K562 (cell line): ENCODE data around the gene CPNE2. TPM values are rescaled to one million over a fixed set of nuclear protein-coding genes. Genes with fewer than 3 reads are reported as not detected.
A peak's percentile ranks its signal among the peaks of the same experiment; 100 is the strongest.

Experiments
- ARHGAP35 ChIP-seq: fragments of 450-650 bp; IDR thresholded peaks from 2 replicates; pipeline ENCODE4 v1.6.1; 2018; ENCODE audit not compliant: partially characterized antibody
- CCAR2 ChIP-seq: fragments of 200-400 bp; formaldehyde crosslinking; IDR thresholded peaks from 2 replicates; pipeline ENCODE4 v1.6.1; 2017; ENCODE audit warnings: mild to moderate bottlenecking, low read depth, low read length
- CREM ChIP-seq: IDR thresholded peaks from 2 replicates; pipeline ENCODE4 v1.6.1; 2014; ENCODE audit warnings: antibody characterized with exemption, low read depth
- DNMT1 ChIP-seq: fragments of 450-650 bp; IDR thresholded peaks from 2 replicates; pipeline ENCODE4 v1.6.1; 2016; ENCODE audit warnings: antibody characterized with exemption, mild to moderate bottlenecking
- FOS ChIP-seq: IDR thresholded peaks from 3 replicates; pipeline ENCODE4 v1.6.1; 2011; ENCODE audit not compliant: insufficient read length; ENCODE audit errors: extremely low read depth
- IRF1 ChIP-seq: sonication (generic); formaldehyde crosslinking; IDR thresholded peaks from 2 replicates; pipeline ENCODE4 v1.8.0; 2022; ENCODE audit warnings: missing genetic modification reagents, mild to moderate bottlenecking, borderline replicate concordance
- KAT2B ChIP-seq: IDR thresholded peaks from one replicate; pipeline ENCODE4 v1.6.1; 2012; ENCODE audit warnings: low read depth, mild to moderate bottlenecking, control low read depth, inconsistent platforms, low read length, moderate library complexity
- KDM4B ChIP-seq, 2 experiments: fragments of 450-650 bp in 1 of 2; sonication (generic) in 1 of 2; IDR thresholded peaks; 2 replicates each; pipeline ENCODE4 v1.6.1; 2016 to 2017; ENCODE audit warnings: borderline replicate concordance in 2 of 2, antibody characterized with exemption in 1 of 2, low read depth in 1 of 2, mild to moderate bottlenecking in 1 of 2
- KLF13 ChIP-seq: fragments of 450-650 bp; IDR thresholded peaks from 2 replicates; pipeline ENCODE4 v1.6.1; 2016; ENCODE audit warnings: missing genetic modification characterization, low read depth, mild to moderate bottlenecking, missing compliant biosample characterization, moderate library complexity, borderline replicate concordance
- LARP7 ChIP-seq: fragments of 450-650 bp; IDR thresholded peaks from 2 replicates; pipeline ENCODE4 v1.6.1; 2016
- MLLT1 ChIP-seq, 2 experiments: fragments of 450-650 bp; IDR thresholded peaks; 2 replicates each; pipeline ENCODE4 v1.6.1; 2016
- MTA1 ChIP-seq: fragments of 450-650 bp; IDR thresholded peaks from 2 replicates; pipeline ENCODE4 v1.6.1; 2017; ENCODE audit warnings: borderline replicate concordance
- NFYB ChIP-seq: IDR thresholded peaks from 2 replicates; pipeline ENCODE4 v1.6.1; 2011; ENCODE audit warnings: mild to moderate bottlenecking, moderate library complexity; ENCODE audit not compliant: insufficient read length; ENCODE audit errors: extremely low read depth
- PCBP2 ChIP-seq: fragments of 200-400 bp; formaldehyde crosslinking; IDR thresholded peaks from 2 replicates; pipeline ENCODE4 v1.6.1; 2018; ENCODE audit warnings: low read length, low read depth, mild to moderate bottlenecking, moderate library complexity; ENCODE audit not compliant: poor library complexity, severe bottlenecking
- PHB2 ChIP-seq: fragments of 450-650 bp; IDR thresholded peaks from 2 replicates; pipeline ENCODE4 v1.6.1; 2017; ENCODE audit warnings: low read depth
- RFX5 ChIP-seq: IDR thresholded peaks from 2 replicates; pipeline ENCODE4 v1.6.1; 2011; ENCODE audit warnings: low read depth, mild to moderate bottlenecking, improper control_type of control experiment, low read length
- SMAD3 ChIP-seq: fragments of 450-650 bp; formaldehyde crosslinking; conservative IDR thresholded peaks from 2 replicates; pipeline ENCODE4 v1.4.0; 2020; ENCODE audit warnings: mild to moderate bottlenecking
- TBP ChIP-seq: optimal IDR thresholded peaks from 2 replicates; pipeline ENCODE3; 2011; ENCODE audit warnings: low read depth, low read length, improper control_type of control experiment
- VEZF1 ChIP-seq: fragments of 200-800 bp; sonication (Bioruptor generic); IDR thresholded peaks from 2 replicates; pipeline ENCODE4 v1.6.1; 2017; ENCODE audit warnings: missing genetic modification characterization, missing compliant biosample characterization
- ZNF23 ChIP-seq: fragments of 250-450 bp; sonication (Bioruptor Pico); IDR thresholded peaks from 2 replicates; pipeline ENCODE4 v1.4.0; 2020; ENCODE audit warnings: mild to moderate bottlenecking
- ZNF316 ChIP-seq: fragments of 450-650 bp; IDR thresholded peaks from 2 replicates; pipeline ENCODE4 v1.6.1; 2016
- ZNF445 ChIP-seq: fragments of 250-450 bp; sonication (Bioruptor Pico); IDR thresholded peaks from 2 replicates; pipeline ENCODE4 v1.4.0; 2020; ENCODE audit warnings: low read depth, mild to moderate bottlenecking, moderate library complexity
- polyA plus RNA-seq, 8 experiments: library from polyadenylated mRNA; depleted of rRNA in 4 of 8; stranded (reverse) in 5 of 8; unstranded in 3 of 8; fragments of >200 nt; fragmentation: Nextera tagmentation in 2 of 8; fragmentation: Illumina TruSeq in 1 of 8; extraction: Ambion mirVana in 2 of 8; extraction: Trizol in 1 of 8; gene quantifications; 2 replicates each; pipeline versions ENCODE4 v1.2.1 to v1.2.3, GENCODE V29; 2011 to 2014; ENCODE audit warnings: inconsistent platforms in 1 of 8, missing spikeins in 1 of 8
- total RNA-seq, 7 experiments: library from RNA; depleted of rRNA in 6 of 7; stranded (reverse); fragments of >200 nt in 6 of 7; fragmentation: Illumina TruSeq in 2 of 7; extraction: Trizol in 2 of 7; gene quantifications; 2 replicates each; pipeline versions ENCODE4 v1.2.1 to v1.2.3, GENCODE V29; 2011 to 2021; ENCODE audit warnings: low replicate concordance in 1 of 7
- TF ChIP-seq, protein P1 (sequence below): fragments of 250-450 bp; sonication (Bioruptor Pico); IDR thresholded peaks from 2 replicates; pipeline ENCODE4 v1.8.0; 2022; ENCODE audit warnings: moderate library complexity, mild to moderate bottlenecking, inconsistent platforms
- TF ChIP-seq, protein P2 (sequence below): fragments of 450-650 bp; IDR thresholded peaks from 2 replicates; pipeline ENCODE4 v1.7.1; 2018; ENCODE audit warnings: mild to moderate bottlenecking, low read depth; ENCODE audit not compliant: partially characterized antibody

Gene CPNE2
- total and polyA plus RNA-seq, 9 of the 15 experiments (the other 6 are each of a cell fraction or from before 2014, with no cell fraction given): 3.0 to 13.9 (median 8.6) TPM

DNA sequence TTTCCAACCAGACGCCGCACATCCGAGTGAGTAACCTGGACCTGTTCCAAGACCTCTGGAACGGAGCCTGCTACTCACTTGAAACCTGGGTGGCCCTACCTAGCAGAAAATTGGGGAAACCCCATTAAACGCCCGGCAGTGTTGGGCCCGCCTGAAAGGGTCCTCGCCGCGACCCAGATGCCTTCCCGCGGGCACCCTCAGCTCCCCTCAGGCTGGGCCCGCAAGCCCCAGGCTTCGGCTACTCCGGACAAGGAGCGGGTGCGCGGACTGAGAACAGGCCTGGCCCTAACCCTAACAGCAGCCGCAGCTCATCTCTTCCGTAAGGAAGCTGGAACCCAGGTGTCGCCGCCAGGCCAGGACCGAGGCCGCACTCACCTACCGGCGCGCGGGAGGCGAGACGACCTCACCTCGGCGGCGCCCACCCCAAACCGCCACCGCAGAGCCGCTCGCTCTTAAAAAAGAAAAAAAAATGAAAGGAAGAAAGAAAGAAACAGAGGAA lies 93.1 kb downstream of the CPNE2 start (continued):
- TF ChIP-seq IRF1 (CRISPR knock-in tag) (no peak), DNMT1 (peak; percentile 43; the same call in 1 of the 2 replicates), ZNF316 (no peak), KLF13 (no peak), KAT2B (no peak), MLLT1 (IDR thresholded peaks at IDR 0.05) (peak; percentile 9 to 75; a peak in 2 of 4 replicates), CREM (no peak), FOS (no peak), LARP7 (peak; percentile 63; the same call in 1 of the 2 replicates), RFX5 (no peak), PCBP2 (no peak), MTA1 (no peak), TBP (no peak), PHB2 (no peak), ZNF23 (CRISPR knock-in tag) (no peak), VEZF1 (CRISPR knock-in tag) (no peak), KDM4B (IDR thresholded peaks at IDR 0.05; ENCODE audit: borderline replicate concordance in 2 of 2, low read depth in 1 of 2) (0 out of 4 replicates have a peak, but pooled peaks of 1 of the 2 experiments have one; percentile 31), NFYB (no peak), ARHGAP35 (no peak), CCAR2 (no peak), SMAD3 (CRISPR knock-in tag) (no peak), ZNF445 (CRISPR knock-in tag) (no peak)
- TF ChIP-seq, protein P1, sequence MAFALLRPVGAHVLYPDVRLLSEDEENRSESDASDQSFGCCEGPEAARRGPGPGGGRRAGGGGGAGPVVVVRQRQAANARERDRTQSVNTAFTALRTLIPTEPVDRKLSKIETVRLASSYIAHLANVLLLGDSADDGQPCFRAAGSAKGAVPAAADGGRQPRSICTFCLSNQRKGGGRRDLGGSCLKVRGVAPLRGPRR (CRISPR knock-in tag): no peak
- TF ChIP-seq, protein P2, sequence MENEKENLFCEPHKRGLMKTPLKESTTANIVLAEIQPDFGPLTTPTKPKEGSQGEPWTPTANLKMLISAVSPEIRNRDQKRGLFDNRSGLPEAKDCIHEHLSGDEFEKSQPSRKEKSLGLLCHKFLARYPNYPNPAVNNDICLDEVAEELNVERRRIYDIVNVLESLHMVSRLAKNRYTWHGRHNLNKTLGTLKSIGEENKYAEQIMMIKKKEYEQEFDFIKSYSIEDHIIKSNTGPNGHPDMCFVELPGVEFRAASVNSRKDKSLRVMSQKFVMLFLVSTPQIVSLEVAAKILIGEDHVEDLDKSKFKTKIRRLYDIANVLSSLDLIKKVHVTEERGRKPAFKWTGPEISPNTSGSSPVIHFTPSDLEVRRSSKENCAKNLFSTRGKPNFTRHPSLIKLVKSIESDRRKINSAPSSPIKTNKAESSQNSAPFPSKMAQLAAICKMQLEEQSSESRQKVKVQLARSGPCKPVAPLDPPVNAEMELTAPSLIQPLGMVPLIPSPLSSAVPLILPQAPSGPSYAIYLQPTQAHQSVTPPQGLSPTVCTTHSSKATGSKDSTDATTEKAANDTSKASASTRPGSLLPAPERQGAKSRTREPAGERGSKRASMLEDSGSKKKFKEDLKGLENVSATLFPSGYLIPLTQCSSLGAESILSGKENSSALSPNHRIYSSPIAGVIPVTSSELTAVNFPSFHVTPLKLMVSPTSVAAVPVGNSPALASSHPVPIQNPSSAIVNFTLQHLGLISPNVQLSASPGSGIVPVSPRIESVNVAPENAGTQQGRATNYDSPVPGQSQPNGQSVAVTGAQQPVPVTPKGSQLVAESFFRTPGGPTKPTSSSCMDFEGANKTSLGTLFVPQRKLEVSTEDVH: no peak
